OCI-LY3 (cell line): ENCODE measurements around the gene ADGRD1.

ENCODE experiments used
- H2AFZ ChIP-seq: fragments of 200-600, 300-600 bp; shearing (Covaris generic); 2 replicates; pipeline ENCODE4 v1.6.0; 2014; ENCODE audit warnings: antibody characterized with exemption, low read depth, low read length
- H3K27ac ChIP-seq: fragments of 200-600, 300-600 bp; sonication (generic); 2 replicates; pipeline ENCODE4 v1.5.1; 2014; ENCODE audit warnings: mild to moderate bottlenecking, low read length, moderate library complexity, mixed read lengths
- H3K27me3 ChIP-seq: fragments of 200-600, 300-600 bp; sonication (generic); 2 replicates; pipeline ENCODE4 v1.6.1; 2014; ENCODE audit warnings: low read depth, low read length, mixed read lengths
- H3K36me3 ChIP-seq: fragments of 200-600, 300-600 bp; sonication (generic); replicated peaks from 2 replicates; pipeline ENCODE3; 2014; ENCODE audit warnings: low read depth, low read length, mixed read lengths
- H3K4me1 ChIP-seq: fragments of 300-600, 200-600 bp; sonication (generic); 2 replicates; pipeline ENCODE4 v1.6.1; 2014; ENCODE audit warnings: low read length, mixed read lengths
- H3K4me2 ChIP-seq: fragments of 200-600, 300-600 bp; sonication (generic); 2 replicates; pipeline ENCODE4 v1.6.1; 2014; ENCODE audit warnings: low read length, mixed read lengths
- H3K4me3 ChIP-seq: fragments of 300-600, 200-600 bp; sonication (generic); 2 replicates; pipeline ENCODE4 v1.5.1; 2014; ENCODE audit warnings: antibody characterized with exemption, mild to moderate bottlenecking, low read length, moderate library complexity
- H3K79me2 ChIP-seq: fragments of 300-600, 200-600 bp; shearing (Covaris generic); 2 replicates; pipeline ENCODE4 v1.6.1; 2014; ENCODE audit warnings: mild to moderate bottlenecking, low read length, mixed read lengths
- H3K9ac ChIP-seq: fragments of 300-600, 200-600 bp; shearing (Covaris generic); 2 replicates; pipeline ENCODE4 v1.6.0; 2014; ENCODE audit warnings: mild to moderate bottlenecking, low read length, moderate library complexity
- H3K9me3 ChIP-seq: fragments of 200-600, 300-600 bp; shearing (Covaris generic); 2 replicates; pipeline ENCODE4 v1.6.1; 2014; ENCODE audit warnings: low read length, mixed read lengths; ENCODE audit not compliant: insufficient read depth
- H4K20me1 ChIP-seq: fragments of 200-600, 300-600 bp; sonication (generic); 2 replicates; pipeline ENCODE4 v1.6.1; 2016; ENCODE audit warnings: low read length, mixed read lengths; ENCODE audit not compliant: insufficient read depth
- CTCF ChIP-seq: fragments of 200-600, 300-600 bp; sonication (generic); IDR thresholded peaks from 2 replicates; pipeline ENCODE4 v1.5.1; 2014; ENCODE audit warnings: antibody characterized with exemption, low read length, low read depth
- EZH2phosphoT487 ChIP-seq: fragments of 200-600 bp; shearing (Covaris generic); IDR thresholded peaks from 2 replicates; pipeline ENCODE4 v1.6.1; 2018; ENCODE audit warnings: antibody characterized with exemption, mixed run types, low read depth

Gene ADGRD1

GRCh38 chr12:131058700-131059099, 105.0 kb downstream of the ADGRD1 start:
- Histone ChIP-seq H3K4me1 (no peaks in the 10 kb centered on the region), H3K9ac (no peak overlapping the region), H3K27me3 (peaks cover 18% of the 10 kb centered on the region), H3K79me2 (no peaks in the 10 kb centered on the region), H3K27ac (no peak overlapping the region), H3K9me3 (no peaks in the 10 kb centered on the region), H3K4me2 (no peak overlapping the region), H3K4me3 (no peak overlapping the region), H3K36me3 (no peaks in the 10 kb centered on the region), H2AFZ (no peak overlapping the region), H4K20me1 (no peaks in the 10 kb centered on the region)
- TF ChIP-seq CTCF (no peak), EZH2phosphoT487 (no peak)

GRCh38 chr12:131060011-131060703, 106.5 kb downstream of the ADGRD1 start:
- TF ChIP-seq EZH2phosphoT487 (no peak), CTCF (no peak)
- Histone ChIP-seq H3K4me3 (no peak overlapping the region), H2AFZ (no peak overlapping the region), H3K9ac (no peak overlapping the region), H3K9me3 (no peaks in the 10 kb centered on the region), H3K4me2 (no peak overlapping the region), H3K4me1 (peaks cover 12% of the 10 kb centered on the region), H3K36me3 (no peaks in the 10 kb centered on the region), H4K20me1 (no peaks in the 10 kb centered on the region), H3K27me3 (peaks cover 16% of the 10 kb centered on the region), H3K79me2 (no peaks in the 10 kb centered on the region), H3K27ac (no peak overlapping the region)

GRCh38 chr12:131061041-131061806, 107.5 kb downstream of the ADGRD1 start:
- Histone ChIP-seq H3K79me2 (no peaks in the 10 kb centered on the region), H3K9me3 (no peaks in the 10 kb centered on the region), H3K27me3 (peaks cover 6% of the 10 kb centered on the region; the same call in 1 of the 2 replicates), H2AFZ (no peak overlapping the region), H3K4me2 (no peak overlapping the region), H3K4me1 (peaks cover 12% of the 10 kb centered on the region), H3K27ac (no peak overlapping the region), H3K9ac (no peak overlapping the region), H4K20me1 (no peaks in the 10 kb centered on the region), H3K36me3 (no peaks in the 10 kb centered on the region), H3K4me3 (no peak overlapping the region)
- TF ChIP-seq EZH2phosphoT487 = no peak

- Histone ChIP-seq H3K27me3 (peaks cover 5% of the 10 kb centered on the region; the same call in 1 of the 2 replicates), H3K36me3 (no peaks in the 10 kb centered on the region), H3K4me1 (peaks cover 12% of the 10 kb centered on the region), H3K9ac (no peak overlapping the region), H3K4me3 (no peak overlapping the region), H2AFZ (no peak overlapping the region), H3K9me3 (no peaks in the 10 kb centered on the region), H3K79me2 (no peaks in the 10 kb centered on the region), H4K20me1 (no peaks in the 10 kb centered on the region), H3K4me2 (no peak overlapping the region), H3K27ac (no peak overlapping the region)
- TF ChIP-seq CTCF (no peak), EZH2phosphoT487 (no peak)
Measured at GRCh38 chr12:131063413-131063812, 109.7 kb downstream of the ADGRD1 start.
